WERI-Rb-1 (cell line): ENCODE results near the gene GALR1.

Source experiments
- DNase-seq: peaks from one replicate; pipeline ENCODE4 v3.0.0-alpha.2; 2020
- H3K27ac ChIP-seq: fragments of 250-450 bp; sonication (Bioruptor Pico); 2 replicates; pipeline ENCODE4 v1.5.1; 2020; ENCODE audit warnings: mild to moderate bottlenecking, moderate library complexity
- H3K27me3 ChIP-seq: fragments of 250-450 bp; sonication (Bioruptor Pico); 2 replicates; pipeline ENCODE4 v1.5.1; 2021; ENCODE audit warnings: mild to moderate bottlenecking, low read depth, moderate library complexity; ENCODE audit not compliant: insufficient read depth, severe bottlenecking
- H3K36me3 ChIP-seq: fragments of 250-450 bp; sonication (Bioruptor Pico); 2 replicates; pipeline ENCODE4 v1.5.1; 2020; ENCODE audit warnings: mild to moderate bottlenecking, moderate library complexity
- H3K4me3 ChIP-seq: 2 replicates; pipeline ENCODE4 v1.5.1; 2011; ENCODE audit warnings: low read depth, mild to moderate bottlenecking, control low read depth, low read length
- H3K9me3 ChIP-seq: fragments of 250-450 bp; sonication (Bioruptor Pico); 2 replicates; pipeline ENCODE4 v1.5.1; 2021; ENCODE audit warnings: mild to moderate bottlenecking, moderate library complexity; ENCODE audit not compliant: severe bottlenecking
- CTCF ChIP-seq: IDR thresholded peaks from 2 replicates; pipeline ENCODE4 v1.5.1; 2011; ENCODE audit warnings: low read depth, mild to moderate bottlenecking, control low read depth, inconsistent platforms, low read length

The GALR1 gene

GRCh38 chr18:77205769-77206168 is 43.9 kb upstream of the GALR1 start:
- H3K36me3 ChIP-seq, result no peaks in the 10 kb centered on the region
- DNase-seq, result no peak
- TF ChIP-seq CTCF, result no peak
- H3K27me3 ChIP-seq, result no peaks in the 10 kb centered on the region
- H3K9me3 ChIP-seq, result no peaks in the 10 kb centered on the region
- H3K27ac ChIP-seq, result no peak overlapping the region
- no peak overlapping the region for H3K4me3 ChIP-seq

GRCh38 chr18:77206676-77207374 is 42.8 kb upstream of the GALR1 start:
- Histone ChIP-seq H3K36me3 (no peaks in the 10 kb centered on the region), H3K27ac (peak overlapping the region; percentile 23; the same call in 1 of the 2 replicates), H3K27me3 (no peaks in the 10 kb centered on the region), H3K4me3 (no peak overlapping the region), H3K9me3 (no peaks in the 10 kb centered on the region)
- DNase-seq, result peak; percentile 59
- TF ChIP-seq CTCF, result no peak

GRCh38 chr18:77207540-77207939 is 42.1 kb upstream of the GALR1 start:
- peak; percentile 47 for TF ChIP-seq CTCF
- H3K4me3 ChIP-seq, result no peak overlapping the region
- no peaks in the 10 kb centered on the region for H3K9me3 ChIP-seq
- H3K27me3 ChIP-seq, result no peaks in the 10 kb centered on the region
- H3K36me3 ChIP-seq, result no peaks in the 10 kb centered on the region
- DNase-seq, result peak; percentile 53
- H3K27ac ChIP-seq, result peak overlapping the region; percentile 23; the same call in 1 of the 2 replicates

- TF ChIP-seq CTCF, result no peak
- H3K27ac ChIP-seq, result no peak overlapping the region
- DNase-seq, result no peak
- no peak overlapping the region for H3K4me3 ChIP-seq
- H3K9me3 ChIP-seq, result no peaks in the 10 kb centered on the region
- no peaks in the 10 kb centered on the region for H3K27me3 ChIP-seq
- no peaks in the 10 kb centered on the region for H3K36me3 ChIP-seq
Observed at GRCh38 chr18:77208964-77209363, 40.7 kb upstream of the GALR1 start.

GRCh38 chr18:77209587-77209986 is 40.1 kb upstream of the GALR1 start:
- Histone ChIP-seq H3K9me3 (no peaks in the 10 kb centered on the region), H3K27me3 (no peaks in the 10 kb centered on the region), H3K4me3 (no peak overlapping the region), H3K36me3 (no peaks in the 10 kb centered on the region), H3K27ac (no peak overlapping the region)
- no peak for TF ChIP-seq CTCF
- DNase-seq, result no peak

GRCh38 chr18:77210249-77210648 is 39.4 kb upstream of the GALR1 start:
- H3K36me3 ChIP-seq, result no peaks in the 10 kb centered on the region
- no peak for DNase-seq
- no peak overlapping the region for H3K27ac ChIP-seq
- no peak overlapping the region for H3K4me3 ChIP-seq
- no peak for TF ChIP-seq CTCF
- no peaks in the 10 kb centered on the region for H3K9me3 ChIP-seq
- H3K27me3 ChIP-seq, result no peaks in the 10 kb centered on the region
